GM19328 (cell line): ENCODE data around the gene SH3BP4.

Experiments
- ATAC-seq: cut with Tn5 transposase; IDR thresholded peaks from one replicate; pipeline ENCODE4 v1.9.1; 2021; ENCODE audit warnings: mild to moderate bottlenecking, moderate library complexity; ENCODE audit not compliant: unreplicated experiment

Gene SH3BP4

GRCh38 chr2:234951664-234952269 is at the start of gene SH3BP4:
TSS of gene SH3BP4 (plus strand) at chr2:234952017. CDS start at chr2:235035003, 82,986 bp downstream.
- no peak for ATAC-seq

DNA sequence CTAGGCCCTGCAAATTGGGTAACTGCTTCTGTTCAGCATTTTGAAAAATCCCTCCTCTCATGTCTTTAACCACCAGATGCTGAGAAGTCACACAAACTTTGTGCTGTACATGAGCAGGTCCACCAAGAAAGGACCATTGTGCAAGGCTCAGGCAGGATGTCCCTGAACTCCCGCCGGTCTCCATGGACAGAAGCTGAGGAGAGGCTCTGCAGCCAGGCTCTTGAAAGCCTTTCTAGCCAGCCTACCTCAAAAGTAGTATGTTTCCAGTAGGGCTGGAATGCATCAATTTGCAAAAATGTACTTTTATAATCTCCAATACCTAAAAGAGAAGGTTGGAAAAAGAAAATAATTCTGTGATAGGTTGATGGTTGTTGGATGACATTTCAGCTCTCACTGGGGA is 47.0 kb upstream of the SH3BP4 start:
- ATAC-seq, result no peak

DNA sequence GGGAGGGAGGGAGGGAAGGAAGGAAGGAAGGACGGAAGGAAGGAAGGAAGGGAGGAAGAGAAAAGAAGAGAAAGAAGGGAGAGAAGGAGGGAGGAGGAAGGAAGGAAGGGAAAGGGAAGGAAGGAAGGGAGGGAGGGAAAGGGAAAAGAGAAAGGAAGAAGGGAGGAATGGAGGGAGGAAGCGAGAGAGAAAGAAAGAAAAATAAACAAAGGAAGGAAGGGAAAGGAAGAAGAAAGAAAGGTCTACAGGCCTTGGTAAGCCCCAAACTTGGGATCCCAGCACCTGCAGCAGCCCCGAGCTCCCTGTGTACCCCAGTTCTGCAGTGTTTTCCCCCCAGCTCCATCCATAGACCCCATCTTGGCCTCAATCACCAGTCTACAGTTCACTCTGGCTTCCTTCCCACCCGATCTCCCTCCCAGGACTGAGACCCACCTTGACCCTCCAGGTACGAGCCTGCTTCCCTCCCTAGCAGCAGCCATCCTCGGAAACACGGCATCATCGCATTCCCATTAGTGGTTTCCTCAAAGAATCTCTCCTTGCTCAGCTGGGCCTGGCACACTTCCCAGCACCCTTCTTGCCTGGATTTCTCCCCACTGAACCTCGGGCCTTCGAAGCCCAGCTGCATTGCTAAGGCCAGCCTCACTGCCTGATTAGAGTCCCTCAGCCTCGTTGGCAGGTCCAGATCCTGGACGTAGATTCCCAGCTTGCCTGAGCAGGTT is 46.1 kb upstream of the SH3BP4 start:
- ATAC-seq, result no peak

GRCh38 chr2:234910186-234910679 is 41.6 kb upstream of the SH3BP4 start:
- no peak for ATAC-seq

GRCh38 chr2:234911271-234911670 is 40.5 kb upstream of the SH3BP4 start:
- no peak for ATAC-seq

DNA sequence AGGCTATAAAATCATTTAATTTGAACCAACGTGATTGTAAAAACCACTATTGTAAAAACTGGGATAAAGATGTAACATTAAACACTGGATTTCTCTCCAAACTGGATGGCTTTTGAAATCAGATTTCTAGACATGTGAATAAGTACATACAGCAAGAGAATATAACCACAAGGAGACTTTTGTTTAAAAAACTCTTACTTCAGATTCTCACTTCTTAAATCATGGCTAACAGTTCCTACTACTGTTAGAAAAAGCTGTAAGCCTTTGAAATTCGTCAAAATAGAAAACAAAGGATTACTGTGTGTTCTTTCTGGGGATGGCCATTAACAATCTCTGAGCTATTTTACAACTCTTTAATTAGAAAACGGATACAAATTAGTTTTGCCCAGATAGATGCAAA is 39.4 kb upstream of the SH3BP4 start:
- no peak for ATAC-seq

GRCh38 chr2:234913208-234913626 is 38.6 kb upstream of the SH3BP4 start:
- ATAC-seq, result no peak

DNA sequence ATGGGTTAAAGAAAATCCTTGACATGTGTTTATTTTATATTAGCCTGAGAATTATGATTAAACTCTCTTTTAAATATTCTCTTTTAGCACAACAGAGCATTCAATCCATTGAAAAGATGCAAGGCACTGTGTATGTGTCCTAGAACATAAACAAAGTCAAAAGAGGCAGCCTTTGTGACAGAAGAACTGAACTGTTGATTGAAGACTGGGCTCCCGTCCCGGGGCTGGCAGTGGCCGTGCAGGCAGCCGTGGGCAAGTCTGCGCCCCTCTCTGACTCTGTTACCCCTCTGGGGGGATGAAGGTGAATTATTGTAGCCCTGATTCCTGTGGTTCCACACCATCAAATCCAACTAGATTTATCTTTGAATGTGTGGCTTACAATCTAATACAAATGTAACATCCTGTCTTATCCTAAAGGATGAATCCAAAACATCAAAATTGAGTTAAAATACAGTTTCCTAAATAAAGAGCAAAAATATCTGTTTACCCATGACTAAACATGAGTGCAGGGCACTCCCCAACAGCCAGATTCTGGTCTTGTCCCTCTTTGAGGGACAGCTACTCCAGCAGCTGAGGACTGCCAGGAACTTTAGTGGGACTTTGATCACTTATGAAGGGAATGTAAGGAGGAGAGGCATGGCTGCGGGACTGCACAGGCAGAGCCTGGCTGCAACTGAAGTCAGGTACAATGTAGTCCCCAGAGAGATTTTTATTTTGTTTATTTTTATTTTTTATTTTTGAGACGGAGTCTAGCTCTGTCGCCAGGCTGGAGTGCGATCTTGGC is 37.3 kb upstream of the SH3BP4 start:
- ATAC-seq, result no peak

- no peak for ATAC-seq
These were observed 35.1 kb upstream of the SH3BP4 start for GRCh38 chr2:234916674-234917073.

GRCh38 chr2:234917211-234917975 is 34.4 kb upstream of the SH3BP4 start:
- ATAC-seq, result no peak

GRCh38 chr2:234919711-234920110 is 32.1 kb upstream of the SH3BP4 start:
- ATAC-seq, result no peak

DNA sequence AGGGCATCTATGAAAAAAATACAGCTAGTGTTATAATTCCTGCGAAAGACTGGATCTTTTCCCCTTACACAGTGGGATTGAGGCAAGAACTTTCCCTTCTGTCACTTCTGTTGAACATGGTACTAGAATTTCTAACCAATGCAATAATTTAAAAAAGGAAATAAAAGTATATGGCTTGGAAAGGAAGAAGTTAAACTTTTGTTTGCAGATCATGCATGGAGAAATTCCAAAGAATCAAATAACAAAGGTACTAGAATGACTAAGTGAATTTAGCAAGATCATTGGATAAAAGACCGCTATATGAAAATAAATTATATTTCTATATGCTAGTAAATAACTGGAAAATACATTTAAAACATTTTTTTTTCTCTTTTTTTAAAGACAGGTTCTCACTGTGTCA is 31.0 kb upstream of the SH3BP4 start:
- no peak for ATAC-seq

DNA sequence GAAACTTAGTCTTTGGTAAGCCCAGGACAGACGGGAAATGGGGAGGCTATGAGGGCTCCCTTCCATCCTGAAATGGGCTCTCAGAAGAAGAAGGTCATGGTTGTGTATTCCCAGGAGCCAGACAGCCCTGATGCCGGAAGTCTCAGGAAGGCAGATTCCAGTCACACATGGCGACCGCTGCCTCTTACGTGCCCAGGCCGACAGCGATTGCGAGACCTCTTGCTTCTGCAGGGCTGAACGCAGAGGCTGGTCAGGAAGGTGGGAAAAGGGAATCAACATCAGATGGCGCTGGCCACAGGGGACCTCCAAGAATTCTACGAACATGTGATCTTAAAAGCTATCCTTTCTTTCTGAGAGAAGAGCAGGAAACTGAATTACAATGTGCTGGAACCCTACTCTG is 22.8 kb upstream of the SH3BP4 start:
- ATAC-seq, result no peak

DNA sequence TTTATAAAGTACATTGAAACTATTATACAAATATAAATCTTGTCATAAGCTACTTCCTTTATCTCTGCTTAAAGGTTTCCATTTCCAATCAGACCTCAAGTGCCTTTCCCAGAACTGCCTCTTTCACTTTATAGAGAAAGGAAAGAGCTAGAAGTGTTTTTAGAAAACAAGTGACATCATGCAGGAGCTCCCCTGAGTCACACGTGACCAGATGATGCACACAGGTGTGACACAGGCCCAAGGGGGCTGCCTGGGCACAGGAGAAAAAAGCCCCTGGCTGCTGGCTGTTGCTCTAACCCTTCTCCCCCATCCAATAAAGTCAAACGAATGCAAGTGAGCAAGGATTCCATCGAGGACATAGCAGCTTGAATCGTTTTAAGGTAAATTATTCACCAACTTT is 21.4 kb upstream of the SH3BP4 start:
- no peak for ATAC-seq

- no peak for ATAC-seq
These were observed 20.4 kb upstream of the SH3BP4 start for GRCh38 chr2:234931371-234931770.

DNA sequence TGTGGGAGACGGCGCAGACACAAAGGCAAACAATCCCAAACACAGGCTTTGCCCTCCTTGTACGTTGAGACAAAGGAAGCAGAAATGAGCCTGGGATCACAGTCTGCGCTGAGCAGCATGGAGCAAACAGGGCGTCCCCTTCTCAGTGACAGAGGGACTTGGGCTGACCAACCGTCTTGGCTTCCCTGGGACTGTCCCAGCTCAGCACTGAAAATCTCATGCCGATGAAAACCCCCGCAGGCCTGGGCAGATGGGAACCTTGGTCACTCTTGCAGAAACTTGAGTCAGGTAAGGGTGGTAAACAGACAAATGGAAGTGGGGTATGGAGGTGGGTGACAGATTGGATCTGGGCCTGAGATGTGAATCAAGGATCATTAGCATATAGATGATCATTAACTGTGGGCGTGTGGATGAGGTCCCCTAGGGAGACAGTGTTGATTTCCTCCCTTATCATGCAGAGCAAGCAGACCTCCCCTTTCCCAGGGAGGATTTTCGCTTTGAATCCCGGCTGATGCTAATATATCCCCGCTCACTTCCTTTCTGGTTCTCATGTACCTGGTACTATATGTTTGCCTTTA is 19.1 kb upstream of the SH3BP4 start:
- no peak for ATAC-seq

DNA sequence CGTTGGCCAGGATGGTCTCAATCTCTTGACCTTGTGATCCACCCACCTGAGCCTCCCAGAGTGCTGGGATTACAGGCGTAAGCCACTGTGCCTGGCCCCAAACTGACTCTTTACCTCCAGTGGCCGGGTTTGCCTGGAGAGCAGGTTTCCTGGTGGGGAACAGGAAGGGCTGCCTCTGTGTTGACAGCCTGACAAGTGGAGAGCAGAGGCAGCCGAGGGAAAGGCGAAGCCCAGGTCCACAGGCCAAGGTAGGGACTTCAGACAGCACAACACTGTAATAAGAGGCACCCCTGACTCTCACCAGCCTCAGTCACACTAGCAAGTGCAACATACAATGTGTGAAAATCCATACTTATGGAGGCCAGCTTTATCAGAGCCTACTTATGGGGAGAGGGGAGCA is 16.5 kb upstream of the SH3BP4 start:
- no peak for ATAC-seq

- no peak for ATAC-seq
These were observed 12.2 kb upstream of the SH3BP4 start for GRCh38 chr2:234939576-234939975.

- no peak for ATAC-seq
These were observed 11.8 kb upstream of the SH3BP4 start for GRCh38 chr2:234939996-234940395.

GRCh38 chr2:234940527-234940926 is 11.3 kb upstream of the SH3BP4 start:
- no peak for ATAC-seq
